ENCODE data around the gene C1orf35.

Gene C1orf35

GRCh38 chr1:228139931-228140723 lies 37.0 kb upstream of the C1orf35 start, which contains the start of gene GUK1:
Gene GUK1 (plus strand): TSS chr1:228140279. CDS start chr1:228140303, 24 bp downstream.
- Histone ChIP-seq H3K27ac (ENCODE audit: low read depth, low read length) (peak within 1 kb of the TSS; percentile 98), H3K27me3 (ENCODE audit: control insufficient read depth, insufficient read depth, low read length) (no peaks in the 10 kb centered on the region), H3K4me1 (ENCODE audit: control insufficient read depth, insufficient read depth, low read length) (peaks cover 17% of the 10 kb centered on the region), H3K36me3 (ENCODE audit: control insufficient read depth, insufficient read depth, low read length) (no peaks in the 10 kb centered on the region), H3K9ac (ENCODE audit: low read length) (peak within 1 kb of the TSS; percentile 95), H3K4me3 (ENCODE audit: low read length) (peak within 1 kb of the TSS; percentile 80)

- peak overlapping the region; percentile 80 for H3K4me3 ChIP-seq (ENCODE audit: low read length)
- peak overlapping the region; percentile 36 for H3K9ac ChIP-seq (ENCODE audit: low read length)
- no peaks in the 10 kb centered on the region for H3K36me3 ChIP-seq (ENCODE audit: control insufficient read depth, insufficient read depth, low read length)
- H3K27me3 ChIP-seq (ENCODE audit: control insufficient read depth, insufficient read depth, low read length), result no peaks in the 10 kb centered on the region
- H3K27ac ChIP-seq (ENCODE audit: low read depth, low read length), result peak overlapping the region; percentile 98
- H3K4me1 ChIP-seq (ENCODE audit: control insufficient read depth, insufficient read depth, low read length), result peaks cover 17% of the 10 kb centered on the region
Observed at GRCh38 chr1:228139406-228139930, 36.3 kb upstream of the C1orf35 start.

- Histone ChIP-seq H3K9ac (ENCODE audit: low read length) (no peak overlapping the region), H3K4me1 (ENCODE audit: control insufficient read depth, insufficient read depth, low read length) (peaks cover 11% of the 10 kb centered on the region), H3K27me3 (ENCODE audit: control insufficient read depth, insufficient read depth, low read length) (no peaks in the 10 kb centered on the region), H3K4me3 (ENCODE audit: low read length) (no peak overlapping the region), H3K27ac (ENCODE audit: low read depth, low read length) (no peak overlapping the region), H3K36me3 (ENCODE audit: control insufficient read depth, insufficient read depth, low read length) (no peaks in the 10 kb centered on the region)
Observed at GRCh38 chr1:228136901-228137300, 33.8 kb upstream of the C1orf35 start.

GRCh38 chr1:228134591-228134990 lies 31.5 kb upstream of the C1orf35 start:
- Histone ChIP-seq H3K9ac (ENCODE audit: low read length) (no peak overlapping the region), H3K36me3 (ENCODE audit: control insufficient read depth, insufficient read depth, low read length) (no peaks in the 10 kb centered on the region), H3K27me3 (ENCODE audit: control insufficient read depth, insufficient read depth, low read length) (no peaks in the 10 kb centered on the region), H3K4me1 (ENCODE audit: control insufficient read depth, insufficient read depth, low read length) (no peaks in the 10 kb centered on the region), H3K27ac (ENCODE audit: low read depth, low read length) (no peak overlapping the region), H3K4me3 (ENCODE audit: low read length) (no peak overlapping the region)

- no peaks in the 10 kb centered on the region for H3K36me3 ChIP-seq (ENCODE audit: control insufficient read depth, insufficient read depth, low read length)
- H3K27me3 ChIP-seq (ENCODE audit: control insufficient read depth, insufficient read depth, low read length), result no peaks in the 10 kb centered on the region
- no peak overlapping the region for H3K9ac ChIP-seq (ENCODE audit: low read length)
- H3K4me3 ChIP-seq (ENCODE audit: low read length), result no peak overlapping the region
- H3K27ac ChIP-seq (ENCODE audit: low read depth, low read length), result no peak overlapping the region
- H3K4me1 ChIP-seq (ENCODE audit: control insufficient read depth, insufficient read depth, low read length), result no peaks in the 10 kb centered on the region
Observed at GRCh38 chr1:228131766-228132165, 28.6 kb upstream of the C1orf35 start.

GRCh38 chr1:228125185-228125584 lies 22.1 kb upstream of the C1orf35 start:
- H3K4me1 ChIP-seq (ENCODE audit: control insufficient read depth, insufficient read depth, low read length), result no peaks in the 10 kb centered on the region
- no peak overlapping the region for H3K27ac ChIP-seq (ENCODE audit: low read depth, low read length)
- H3K4me3 ChIP-seq (ENCODE audit: low read length), result no peak overlapping the region
- no peaks in the 10 kb centered on the region for H3K27me3 ChIP-seq (ENCODE audit: control insufficient read depth, insufficient read depth, low read length)
- no peak overlapping the region for H3K9ac ChIP-seq (ENCODE audit: low read length)
- H3K36me3 ChIP-seq (ENCODE audit: control insufficient read depth, insufficient read depth, low read length), result no peaks in the 10 kb centered on the region

- Histone ChIP-seq H3K27me3 (ENCODE audit: control insufficient read depth, insufficient read depth, low read length) (no peaks in the 10 kb centered on the region), H3K36me3 (ENCODE audit: control insufficient read depth, insufficient read depth, low read length) (no peaks in the 10 kb centered on the region), H3K27ac (ENCODE audit: low read depth, low read length) (no peak overlapping the region), H3K4me1 (ENCODE audit: control insufficient read depth, insufficient read depth, low read length) (no peaks in the 10 kb centered on the region), H3K4me3 (ENCODE audit: low read length) (no peak overlapping the region), H3K9ac (ENCODE audit: low read length) (no peak overlapping the region)
Observed at GRCh38 chr1:228123505-228123904, 20.4 kb upstream of the C1orf35 start.

GRCh38 chr1:228122921-228123441 lies 19.9 kb upstream of the C1orf35 start:
- Histone ChIP-seq H3K36me3 (ENCODE audit: control insufficient read depth, insufficient read depth, low read length) (no peaks in the 10 kb centered on the region), H3K27me3 (ENCODE audit: control insufficient read depth, insufficient read depth, low read length) (no peaks in the 10 kb centered on the region), H3K4me3 (ENCODE audit: low read length) (no peak overlapping the region), H3K9ac (ENCODE audit: low read length) (no peak overlapping the region), H3K4me1 (ENCODE audit: control insufficient read depth, insufficient read depth, low read length) (no peaks in the 10 kb centered on the region), H3K27ac (ENCODE audit: low read depth, low read length) (no peak overlapping the region)

GRCh38 chr1:228120857-228121489 lies 17.8 kb upstream of the C1orf35 start:
- Histone ChIP-seq H3K27ac (ENCODE audit: low read depth, low read length) (no peak overlapping the region), H3K4me1 (ENCODE audit: control insufficient read depth, insufficient read depth, low read length) (no peaks in the 10 kb centered on the region), H3K36me3 (ENCODE audit: control insufficient read depth, insufficient read depth, low read length) (no peaks in the 10 kb centered on the region), H3K4me3 (ENCODE audit: low read length) (no peak overlapping the region), H3K9ac (ENCODE audit: low read length) (no peak overlapping the region), H3K27me3 (ENCODE audit: control insufficient read depth, insufficient read depth, low read length) (no peaks in the 10 kb centered on the region)

GRCh38 chr1:228120351-228120750 lies 17.2 kb upstream of the C1orf35 start:
- H3K27ac ChIP-seq (ENCODE audit: low read depth, low read length), result no peak overlapping the region
- H3K27me3 ChIP-seq (ENCODE audit: control insufficient read depth, insufficient read depth, low read length), result no peaks in the 10 kb centered on the region
- H3K9ac ChIP-seq (ENCODE audit: low read length), result no peak overlapping the region

GRCh38 chr1:228118040-228118439 lies 14.9 kb upstream of the C1orf35 start:
- Histone ChIP-seq H3K4me1 (ENCODE audit: control insufficient read depth, insufficient read depth, low read length) (no peaks in the 10 kb centered on the region), H3K27me3 (ENCODE audit: control insufficient read depth, insufficient read depth, low read length) (no peaks in the 10 kb centered on the region), H3K9ac (ENCODE audit: low read length) (no peak overlapping the region), H3K36me3 (ENCODE audit: control insufficient read depth, insufficient read depth, low read length) (no peaks in the 10 kb centered on the region), H3K27ac (ENCODE audit: low read depth, low read length) (no peak overlapping the region), H3K4me3 (ENCODE audit: low read length) (no peak overlapping the region)

More at GRCh38 chr1:228120351-228120750, 17.2 kb upstream of the C1orf35 start:
- Histone ChIP-seq H3K4me3 (ENCODE audit: low read length) (no peak overlapping the region), H3K36me3 (ENCODE audit: control insufficient read depth, insufficient read depth, low read length) (no peaks in the 10 kb centered on the region), H3K4me1 (ENCODE audit: control insufficient read depth, insufficient read depth, low read length) (no peaks in the 10 kb centered on the region)

GRCh38 chr1:228117335-228117734 lies 14.2 kb upstream of the C1orf35 start:
- no peak overlapping the region for H3K9ac ChIP-seq (ENCODE audit: low read length)
- no peaks in the 10 kb centered on the region for H3K4me1 ChIP-seq (ENCODE audit: control insufficient read depth, insufficient read depth, low read length)
- H3K4me3 ChIP-seq (ENCODE audit: low read length), result no peak overlapping the region
- no peaks in the 10 kb centered on the region for H3K36me3 ChIP-seq (ENCODE audit: control insufficient read depth, insufficient read depth, low read length)
- H3K27me3 ChIP-seq (ENCODE audit: control insufficient read depth, insufficient read depth, low read length), result no peaks in the 10 kb centered on the region
- no peak overlapping the region for H3K27ac ChIP-seq (ENCODE audit: low read depth, low read length)

Data from rectal smooth muscle tissue (tissue), 1 donor.